Ishikawa (cell line): ENCODE results near the gene AIF1.

Source experiments
- CEBPB ChIP-seq: IDR thresholded peaks from 2 replicates; pipeline ENCODE4 v1.6.1; 2012
- CREB1 ChIP-seq: IDR thresholded peaks from 2 replicates; pipeline ENCODE4 v1.6.1; 2012; ENCODE audit warnings: low read depth
- EP300 ChIP-seq: IDR thresholded peaks from 2 replicates; pipeline ENCODE4 v1.6.1; 2012; ENCODE audit warnings: borderline replicate concordance
- FOXM1 ChIP-seq: IDR thresholded peaks from 2 replicates; pipeline ENCODE4 v1.6.1; 2012; ENCODE audit warnings: low read depth, borderline replicate concordance
- RAD21 ChIP-seq: IDR thresholded peaks from 2 replicates; pipeline ENCODE4 v1.6.1; 2012; ENCODE audit warnings: low read depth
- TEAD4 ChIP-seq: IDR thresholded peaks from 2 replicates; pipeline ENCODE4 v1.6.1; 2012
- TF ChIP-seq, protein P1 (sequence below): IDR thresholded peaks from 2 replicates; pipeline ENCODE4 v1.6.1; 2012; ENCODE audit warnings: low read depth, mild to moderate bottlenecking

- TF ChIP-seq TEAD4 (no peak), EP300 (no peak), RAD21 (peak; percentile 53; the same call in 1 of the 2 replicates), CEBPB (no peak), CREB1 (no peak), FOXM1 (no peak)
- TF ChIP-seq, protein P1, sequence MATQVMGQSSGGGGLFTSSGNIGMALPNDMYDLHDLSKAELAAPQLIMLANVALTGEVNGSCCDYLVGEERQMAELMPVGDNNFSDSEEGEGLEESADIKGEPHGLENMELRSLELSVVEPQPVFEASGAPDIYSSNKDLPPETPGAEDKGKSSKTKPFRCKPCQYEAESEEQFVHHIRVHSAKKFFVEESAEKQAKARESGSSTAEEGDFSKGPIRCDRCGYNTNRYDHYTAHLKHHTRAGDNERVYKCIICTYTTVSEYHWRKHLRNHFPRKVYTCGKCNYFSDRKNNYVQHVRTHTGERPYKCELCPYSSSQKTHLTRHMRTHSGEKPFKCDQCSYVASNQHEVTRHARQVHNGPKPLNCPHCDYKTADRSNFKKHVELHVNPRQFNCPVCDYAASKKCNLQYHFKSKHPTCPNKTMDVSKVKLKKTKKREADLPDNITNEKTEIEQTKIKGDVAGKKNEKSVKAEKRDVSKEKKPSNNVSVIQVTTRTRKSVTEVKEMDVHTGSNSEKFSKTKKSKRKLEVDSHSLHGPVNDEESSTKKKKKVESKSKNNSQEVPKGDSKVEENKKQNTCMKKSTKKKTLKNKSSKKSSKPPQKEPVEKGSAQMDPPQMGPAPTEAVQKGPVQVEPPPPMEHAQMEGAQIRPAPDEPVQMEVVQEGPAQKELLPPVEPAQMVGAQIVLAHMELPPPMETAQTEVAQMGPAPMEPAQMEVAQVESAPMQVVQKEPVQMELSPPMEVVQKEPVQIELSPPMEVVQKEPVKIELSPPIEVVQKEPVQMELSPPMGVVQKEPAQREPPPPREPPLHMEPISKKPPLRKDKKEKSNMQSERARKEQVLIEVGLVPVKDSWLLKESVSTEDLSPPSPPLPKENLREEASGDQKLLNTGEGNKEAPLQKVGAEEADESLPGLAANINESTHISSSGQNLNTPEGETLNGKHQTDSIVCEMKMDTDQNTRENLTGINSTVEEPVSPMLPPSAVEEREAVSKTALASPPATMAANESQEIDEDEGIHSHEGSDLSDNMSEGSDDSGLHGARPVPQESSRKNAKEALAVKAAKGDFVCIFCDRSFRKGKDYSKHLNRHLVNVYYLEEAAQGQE = no peak
These were observed 34.1 kb upstream of the AIF1 start for GRCh38 chr6:31580807-31581433.
